GM18861 (cell line): ENCODE results near the gene MFAP3.
"Not testable (repeated sequence)": the region's sequence is repeated elsewhere in the genome, so short reads cannot be mapped to it uniquely, and the experiment has no call there.

Experiments used
- ATAC-seq: cut with Tn5 transposase; IDR thresholded peaks from one replicate; pipeline ENCODE4 v1.9.1; 2021; ENCODE audit not compliant: unreplicated experiment

MFAP3 gene

GRCh38 chr5:154049636-154050035 lies 10.9 kb downstream of the MFAP3 start:
- no peak for ATAC-seq

GRCh38 chr5:154053468-154053867 lies 14.7 kb downstream of the MFAP3 start:
- no peak for ATAC-seq

- no peak for ATAC-seq
Observed at GRCh38 chr5:154055201-154055600, 16.4 kb downstream of the MFAP3 start.

- peak; percentile 69 for ATAC-seq
Observed at GRCh38 chr5:154058055-154059038, 19.6 kb downstream of the MFAP3 start.

GRCh38 chr5:154059039-154059430 lies 20.3 kb downstream of the MFAP3 start:
- peak; percentile 32 for ATAC-seq

- no peak for ATAC-seq
Observed at GRCh38 chr5:154059583-154059982, 20.8 kb downstream of the MFAP3 start.

GRCh38 chr5:154060606-154061005 lies 21.8 kb downstream of the MFAP3 start:
- ATAC-seq = no peak

- ATAC-seq = no peak
Observed at GRCh38 chr5:154063372-154063771, 24.6 kb downstream of the MFAP3 start.

- ATAC-seq = no peak
Observed at GRCh38 chr5:154065971-154066370, 27.2 kb downstream of the MFAP3 start.

GRCh38 chr5:154069854-154070253 lies 31.1 kb downstream of the MFAP3 start:
- not testable (repeated sequence) for ATAC-seq

GRCh38 chr5:154071799-154072413 lies 33.1 kb downstream of the MFAP3 start:
- no peak for ATAC-seq

- peak; percentile 96 for ATAC-seq
Observed at GRCh38 chr5:154072414-154073171, 33.8 kb downstream of the MFAP3 start.

- no peak for ATAC-seq
Observed at GRCh38 chr5:154076240-154076922, 37.6 kb downstream of the MFAP3 start.

GRCh38 chr5:154077696-154078095 lies 38.9 kb downstream of the MFAP3 start:
- no peak for ATAC-seq

- no peak for ATAC-seq
Observed at GRCh38 chr5:154078272-154078671, 39.5 kb downstream of the MFAP3 start.

GRCh38 chr5:154081246-154081645 lies 42.5 kb downstream of the MFAP3 start:
- ATAC-seq = no peak

GRCh38 chr5:154084062-154084639 lies 45.4 kb downstream of the MFAP3 start:
- no peak for ATAC-seq

- no peak for ATAC-seq
Observed at GRCh38 chr5:154086146-154086545, 47.4 kb downstream of the MFAP3 start.

GRCh38 chr5:154086641-154087040 lies 47.9 kb downstream of the MFAP3 start:
- no peak for ATAC-seq

GRCh38 chr5:154087260-154087659 lies 48.5 kb downstream of the MFAP3 start:
- no peak for ATAC-seq

- no peak for ATAC-seq
Observed at GRCh38 chr5:154088801-154089200, 50.0 kb downstream of the MFAP3 start.
